ENCODE data around the gene BPGM.
"Not testable (repeated sequence)": the region's sequence is repeated elsewhere in the genome, so short reads cannot be mapped to it uniquely, and the experiment has no call there.

Gene BPGM

GRCh38 chr7:134637934-134638719 lies 8.5 kb upstream of the BPGM start:
- Mint-ChIP-seq H3K27ac (ENCODE audit: low read depth) (no peak overlapping the region), H3K36me3 (ENCODE audit: insufficient read depth) (peaks cover 2% of the 10 kb centered on the region), H3K4me3 (no peak overlapping the region), H3K9me3 (no peaks in the 10 kb centered on the region), H3K4me1 (peaks cover 28% of the 10 kb centered on the region), H3K27me3 (no peaks in the 10 kb centered on the region)
- ATAC-seq (replicated peaks; ENCODE audit: extremely low read depth, poor library complexity, severe bottlenecking) (no peak), DNase-seq (ENCODE audit: low spot score in 2 of 2) (no peak)

GRCh38 chr7:134639061-134639460 lies 7.6 kb upstream of the BPGM start:
- DNase-seq (ENCODE audit: low spot score in 2 of 2) (no peak), ATAC-seq (replicated peaks; ENCODE audit: extremely low read depth, poor library complexity, severe bottlenecking) (no peak)
- Mint-ChIP-seq H3K27me3 (no peaks in the 10 kb centered on the region), H3K4me3 (no peak overlapping the region), H3K4me1 (peaks cover 28% of the 10 kb centered on the region), H3K27ac (ENCODE audit: low read depth) (no peak overlapping the region), H3K9me3 (no peaks in the 10 kb centered on the region), H3K36me3 (ENCODE audit: insufficient read depth) (peaks cover 2% of the 10 kb centered on the region)

- Mint-ChIP-seq H3K27me3 (no peaks in the 10 kb centered on the region), H3K4me3 (no peak overlapping the region), H3K9me3 (no peaks in the 10 kb centered on the region), H3K4me1 (peaks cover 28% of the 10 kb centered on the region), H3K27ac (ENCODE audit: low read depth) (no peak overlapping the region), H3K36me3 (ENCODE audit: insufficient read depth) (peaks cover 2% of the 10 kb centered on the region)
- no peak for ATAC-seq (replicated peaks; ENCODE audit: extremely low read depth, poor library complexity, severe bottlenecking)
- DNase-seq (ENCODE audit: low spot score in 2 of 2), result no peak
These were observed 6.9 kb upstream of the BPGM start for GRCh38 chr7:134639683-134640279.

- H3K27ac Mint-ChIP-seq (ENCODE audit: low read depth), result peak overlapping the region; percentile 92
- peaks cover 2% of the 10 kb centered on the region for H3K36me3 Mint-ChIP-seq (ENCODE audit: insufficient read depth)
- DNase-seq (ENCODE audit: low spot score in 2 of 2), result no peak
- peaks cover 22% of the 10 kb centered on the region for H3K4me1 Mint-ChIP-seq
- no peaks in the 10 kb centered on the region for H3K27me3 Mint-ChIP-seq
- H3K9me3 Mint-ChIP-seq, result no peaks in the 10 kb centered on the region
- no peak overlapping the region for H3K4me3 Mint-ChIP-seq
- peak; percentile 85 for ATAC-seq (replicated peaks; ENCODE audit: extremely low read depth, poor library complexity, severe bottlenecking)
These were observed 5.6 kb upstream of the BPGM start for GRCh38 chr7:134640842-134641715.

- DNase-seq (ENCODE audit: low spot score in 2 of 2), result not testable (repeated sequence)
These were observed 4.7 kb upstream of the BPGM start for GRCh38 chr7:134641981-134642380.

GRCh38 chr7:134643131-134643530 lies 3.5 kb upstream of the BPGM start:
- Mint-ChIP-seq H3K9me3 (no peaks in the 10 kb centered on the region), H3K4me3 (no peak overlapping the region), H3K36me3 (ENCODE audit: insufficient read depth) (peaks cover 2% of the 10 kb centered on the region), H3K27me3 (no peaks in the 10 kb centered on the region), H3K4me1 (peaks cover 14% of the 10 kb centered on the region), H3K27ac (ENCODE audit: low read depth) (no peak overlapping the region)
- no peak for ATAC-seq (replicated peaks; ENCODE audit: extremely low read depth, poor library complexity, severe bottlenecking)
- no peak for DNase-seq (ENCODE audit: low spot score in 2 of 2)

More at GRCh38 chr7:134641981-134642380, 4.7 kb upstream of the BPGM start:
- H3K36me3 Mint-ChIP-seq (ENCODE audit: insufficient read depth); H3K9me3 Mint-ChIP-seq; H3K27me3 Mint-ChIP-seq; ATAC-seq (replicated peaks; ENCODE audit: extremely low read depth, poor library complexity, severe bottlenecking); H3K4me3 Mint-ChIP-seq: not testable (repeated sequence)
- H3K27ac Mint-ChIP-seq (ENCODE audit: low read depth), result peak overlapping the region; percentile 92
- peaks cover 17% of the 10 kb centered on the region for H3K4me1 Mint-ChIP-seq

GRCh38 chr7:134645478-134645877 lies 1.2 kb upstream of the BPGM start:
- DNase-seq (ENCODE audit: low spot score in 2 of 2), result no peak
- Mint-ChIP-seq H3K9me3 (no peaks in the 10 kb centered on the region), H3K27ac (ENCODE audit: low read depth) (no peak overlapping the region), H3K4me3 (no peak overlapping the region), H3K27me3 (no peaks in the 10 kb centered on the region), H3K36me3 (ENCODE audit: insufficient read depth) (peaks cover 4% of the 10 kb centered on the region), H3K4me1 (peaks cover 28% of the 10 kb centered on the region)
- ATAC-seq (replicated peaks; ENCODE audit: extremely low read depth, poor library complexity, severe bottlenecking), result no peak

GRCh38 chr7:134645935-134646334 lies 718 bp upstream of the BPGM start:
- no peak for ATAC-seq (replicated peaks; ENCODE audit: extremely low read depth, poor library complexity, severe bottlenecking)
- no peak overlapping the region for H3K4me3 Mint-ChIP-seq
- H3K27ac Mint-ChIP-seq (ENCODE audit: low read depth), result no peak overlapping the region
- H3K9me3 Mint-ChIP-seq, result no peaks in the 10 kb centered on the region
- H3K27me3 Mint-ChIP-seq, result no peaks in the 10 kb centered on the region
- H3K36me3 Mint-ChIP-seq (ENCODE audit: insufficient read depth), result peaks cover 4% of the 10 kb centered on the region
- no peak for DNase-seq (ENCODE audit: low spot score in 2 of 2)
- H3K4me1 Mint-ChIP-seq, result peaks cover 29% of the 10 kb centered on the region

- Mint-ChIP-seq H3K9me3 (no peaks in the 10 kb centered on the region), H3K36me3 (ENCODE audit: insufficient read depth) (peaks cover 5% of the 10 kb centered on the region), H3K27ac (ENCODE audit: low read depth) (no peak overlapping the region), H3K4me3 (no peak overlapping the region), H3K27me3 (no peaks in the 10 kb centered on the region), H3K4me1 (peaks cover 40% of the 10 kb centered on the region)
- ATAC-seq (replicated peaks; ENCODE audit: extremely low read depth, poor library complexity, severe bottlenecking), result no peak
- no peak for DNase-seq (ENCODE audit: low spot score in 2 of 2)
These were observed 1.8 kb downstream of the BPGM start for GRCh38 chr7:134648456-134648855.

- H3K4me3 Mint-ChIP-seq, result peak overlapping the region; percentile 22
- ATAC-seq (replicated peaks; ENCODE audit: extremely low read depth, poor library complexity, severe bottlenecking), result no peak
- no peak overlapping the region for H3K27ac Mint-ChIP-seq (ENCODE audit: low read depth)
- H3K4me1 Mint-ChIP-seq, result peaks cover 47% of the 10 kb centered on the region
- no peak for DNase-seq (ENCODE audit: low spot score in 2 of 2)
- no peaks in the 10 kb centered on the region for H3K9me3 Mint-ChIP-seq
- H3K36me3 Mint-ChIP-seq (ENCODE audit: insufficient read depth), result peaks cover 8% of the 10 kb centered on the region
- H3K27me3 Mint-ChIP-seq, result no peaks in the 10 kb centered on the region
These were observed 2.6 kb downstream of the BPGM start for GRCh38 chr7:134649226-134649775.

- Mint-ChIP-seq H3K4me3 (no peak overlapping the region), H3K36me3 (ENCODE audit: insufficient read depth) (peaks cover 14% of the 10 kb centered on the region), H3K27me3 (no peaks in the 10 kb centered on the region), H3K9me3 (no peaks in the 10 kb centered on the region), H3K27ac (ENCODE audit: low read depth) (no peak overlapping the region), H3K4me1 (peaks cover 61% of the 10 kb centered on the region)
- DNase-seq (ENCODE audit: low spot score in 2 of 2) (no peak), ATAC-seq (replicated peaks; ENCODE audit: extremely low read depth, poor library complexity, severe bottlenecking) (no peak)
These were observed 5.3 kb downstream of the BPGM start for GRCh38 chr7:134651991-134652390.

GRCh38 chr7:134654104-134654775 lies 7.6 kb downstream of the BPGM start:
- H3K4me1 Mint-ChIP-seq, result peaks cover 61% of the 10 kb centered on the region
- H3K4me3 Mint-ChIP-seq, result no peak overlapping the region
- DNase-seq (ENCODE audit: low spot score in 2 of 2) (no peak), ATAC-seq (replicated peaks; ENCODE audit: extremely low read depth, poor library complexity, severe bottlenecking) (no peak)
- H3K36me3 Mint-ChIP-seq (ENCODE audit: insufficient read depth), result peaks cover 14% of the 10 kb centered on the region
- no peak overlapping the region for H3K27ac Mint-ChIP-seq (ENCODE audit: low read depth)
- H3K27me3 Mint-ChIP-seq, result no peaks in the 10 kb centered on the region
- no peaks in the 10 kb centered on the region for H3K9me3 Mint-ChIP-seq

All from central memory CD8-positive, alpha-beta T cell (primary cell).